DND-41 (cell line): ENCODE results near the gene CDC26.

ENCODE experiments used
- ATAC-seq: fragments of 200-7000 bp; cut with Tn5 transposase; 3 replicates; pipeline ENCODE4 v1.9.1; 2021; ENCODE audit warnings: low read depth; ENCODE audit not compliant: insufficient read depth
- DNase-seq: peaks from one replicate; pipeline ENCODE4 v3.0.0-alpha.2; 2020
- H2AFZ ChIP-seq: 2 replicates; pipeline ENCODE4 v1.6.0; 2012; ENCODE audit warnings: low read depth, low read length
- H3K27ac ChIP-seq: 2 replicates; pipeline ENCODE4 v1.5.1; 2012; ENCODE audit warnings: low read length, inconsistent platforms
- H3K27me3 ChIP-seq: fragments of 200-600 bp; sonication (generic); 2 replicates; pipeline ENCODE4 v1.6.0; 2012; ENCODE audit warnings: low read length, mild to moderate bottlenecking, inconsistent platforms; ENCODE audit not compliant: insufficient read depth, poor library complexity
- H3K36me3 ChIP-seq: 2 replicates; pipeline ENCODE4 v1.5.1; 2012; ENCODE audit warnings: low read length, inconsistent platforms; ENCODE audit not compliant: insufficient read depth
- H3K4me1 ChIP-seq: 2 replicates; pipeline ENCODE4 v1.5.1; 2012; ENCODE audit warnings: mild to moderate bottlenecking, low read length; ENCODE audit not compliant: insufficient read depth
- H3K4me2 ChIP-seq: 2 replicates; pipeline ENCODE4 v1.6.0; 2012; ENCODE audit warnings: mild to moderate bottlenecking, moderate library complexity, low read length, inconsistent platforms; ENCODE audit not compliant: insufficient read depth
- H3K4me3 ChIP-seq, 2 experiments: fragments of 200-600 bp in 1 of 2; shearing (Covaris generic) in 1 of 2; 2 replicates each; pipeline ENCODE4 v1.5.1; 2012 to 2016; ENCODE audit warnings: inconsistent platforms in 2 of 2, low read length in 2 of 2, mild to moderate bottlenecking in 2 of 2, low read depth in 1 of 2, moderate library complexity in 1 of 2
- H3K79me2 ChIP-seq: 2 replicates; pipeline ENCODE4 v1.6.0; 2012; ENCODE audit warnings: low read length, inconsistent platforms; ENCODE audit not compliant: insufficient read depth
- H3K9ac ChIP-seq: 2 replicates; pipeline ENCODE4 v1.6.0; 2012; ENCODE audit warnings: low read depth, mild to moderate bottlenecking, inconsistent platforms, low read length, moderate library complexity
- H3K9me3 ChIP-seq: 2 replicates; pipeline ENCODE4 v1.5.1; 2012; ENCODE audit warnings: low read length, moderate library complexity, mild to moderate bottlenecking, inconsistent platforms; ENCODE audit not compliant: insufficient read depth, severe bottlenecking
- H4K20me1 ChIP-seq: 2 replicates; pipeline ENCODE4 v1.6.0; 2012; ENCODE audit warnings: low read length; ENCODE audit not compliant: insufficient read depth
- CTCF ChIP-seq: IDR thresholded peaks from 2 replicates; pipeline ENCODE4 v1.5.1; 2012; ENCODE audit warnings: borderline replicate concordance, low read length, moderate library complexity, mild to moderate bottlenecking; ENCODE audit not compliant: poor library complexity, severe bottlenecking; ENCODE audit errors: extremely low read depth
- EZH2 ChIP-seq: IDR thresholded peaks from 3 replicates; pipeline ENCODE4 v1.6.1; 2012; ENCODE audit warnings: borderline replicate concordance, low read depth, mild to moderate bottlenecking, moderate library complexity, low read length, inconsistent platforms; ENCODE audit not compliant: severe bottlenecking

Gene CDC26

GRCh38 chr9:113258282-113258681, 17.1 kb downstream of the CDC26 start:
- ATAC-seq, result no peak
- H3K4me2 ChIP-seq, result no peak overlapping the region
- H3K4me1 ChIP-seq, result no peaks in the 10 kb centered on the region
- H3K36me3 ChIP-seq, result peaks cover 27% of the 10 kb centered on the region; the same call in 1 of the 2 replicates
- H3K4me3 ChIP-seq, result no peak overlapping the region
- no peak for DNase-seq
- no peak overlapping the region for H2AFZ ChIP-seq
- H3K9me3 ChIP-seq, result no peaks in the 10 kb centered on the region
- no peak overlapping the region for H3K27ac ChIP-seq
- H4K20me1 ChIP-seq, result no peaks in the 10 kb centered on the region
- no peaks in the 10 kb centered on the region for H3K27me3 ChIP-seq
- H3K9ac ChIP-seq, result no peak overlapping the region
- TF ChIP-seq EZH2 (no peak), CTCF (no peak)
- H3K79me2 ChIP-seq, result no peaks in the 10 kb centered on the region

GRCh38 chr9:113257863-113258262, 17.5 kb downstream of the CDC26 start:
- H2AFZ ChIP-seq, result no peak overlapping the region
- peaks cover 27% of the 10 kb centered on the region; the same call in 1 of the 2 replicates for H3K36me3 ChIP-seq
- H3K4me2 ChIP-seq, result no peak overlapping the region
- H3K27me3 ChIP-seq, result no peaks in the 10 kb centered on the region
- no peaks in the 10 kb centered on the region for H3K9me3 ChIP-seq
- no peak overlapping the region for H3K9ac ChIP-seq
- no peak overlapping the region for H3K4me3 ChIP-seq
- DNase-seq (no peak), ATAC-seq (no peak)
- H3K79me2 ChIP-seq, result no peaks in the 10 kb centered on the region
- no peaks in the 10 kb centered on the region for H4K20me1 ChIP-seq
- H3K4me1 ChIP-seq, result no peaks in the 10 kb centered on the region
- TF ChIP-seq EZH2, result no peak
- TF ChIP-seq CTCF, result no peak
- H3K27ac ChIP-seq, result no peak overlapping the region

DNA sequence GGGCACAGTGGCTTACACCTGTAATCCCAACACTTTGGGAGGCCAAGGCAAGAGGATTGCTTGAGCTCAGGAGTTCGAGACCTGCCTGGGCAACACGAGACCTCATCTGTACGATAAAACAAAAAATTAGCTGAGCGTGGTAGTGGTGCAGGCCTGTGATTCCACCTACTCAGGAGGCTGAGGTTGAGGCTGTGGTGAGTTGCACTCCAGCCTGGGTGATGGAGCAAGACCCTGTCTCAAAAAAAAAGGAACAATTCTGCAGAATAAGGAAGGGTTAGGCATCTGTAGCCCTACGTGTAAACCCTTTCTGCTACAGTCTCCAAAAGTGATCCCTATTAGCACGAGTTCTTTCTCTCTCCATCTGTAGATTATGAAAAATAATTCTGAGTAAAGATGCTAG, 19.9 kb downstream of the CDC26 start:
- TF ChIP-seq CTCF (no peak), EZH2 (no peak)
- no peaks in the 10 kb centered on the region for H4K20me1 ChIP-seq
- H3K4me3 ChIP-seq, result no peak overlapping the region
- no peak for DNase-seq
- no peak overlapping the region for H3K9ac ChIP-seq
- H3K27ac ChIP-seq, result no peak overlapping the region
- no peak for ATAC-seq
- H2AFZ ChIP-seq, result no peak overlapping the region
- no peaks in the 10 kb centered on the region for H3K4me1 ChIP-seq
- H3K79me2 ChIP-seq, result no peaks in the 10 kb centered on the region
- H3K27me3 ChIP-seq, result no peaks in the 10 kb centered on the region
- peaks cover 24% of the 10 kb centered on the region; the same call in 1 of the 2 replicates for H3K36me3 ChIP-seq
- H3K4me2 ChIP-seq, result no peak overlapping the region
- no peaks in the 10 kb centered on the region for H3K9me3 ChIP-seq

DNA sequence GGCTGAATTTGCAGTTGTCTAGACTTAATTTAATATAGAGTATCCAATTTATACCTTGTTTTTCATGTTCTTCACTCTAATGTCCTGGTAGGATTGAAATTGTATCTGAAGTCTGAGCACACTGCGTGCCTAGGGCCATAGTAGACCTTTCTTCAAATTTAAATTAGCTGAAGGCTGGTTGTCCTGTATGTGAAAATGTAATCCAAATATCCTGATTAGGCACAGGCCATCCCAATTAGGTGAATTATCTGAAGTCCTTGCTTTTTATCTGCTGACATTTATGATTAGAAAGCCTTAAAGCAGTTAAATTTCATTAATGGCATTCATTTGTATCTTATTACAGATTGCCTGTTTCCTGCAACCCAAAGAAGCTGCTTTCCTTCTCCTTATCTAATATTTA, 20.4 kb downstream of the CDC26 start:
- no peaks in the 10 kb centered on the region for H3K79me2 ChIP-seq
- no peaks in the 10 kb centered on the region for H3K9me3 ChIP-seq
- no peak overlapping the region for H3K4me2 ChIP-seq
- H4K20me1 ChIP-seq, result no peaks in the 10 kb centered on the region
- no peak overlapping the region for H3K4me3 ChIP-seq
- no peaks in the 10 kb centered on the region for H3K4me1 ChIP-seq
- H3K27ac ChIP-seq, result no peak overlapping the region
- DNase-seq (no peak), ATAC-seq (no peak)
- H3K36me3 ChIP-seq, result peaks cover 20% of the 10 kb centered on the region; the same call in 1 of the 2 replicates
- TF ChIP-seq CTCF, result no peak
- TF ChIP-seq EZH2, result no peak
- H2AFZ ChIP-seq, result no peak overlapping the region
- no peak overlapping the region for H3K9ac ChIP-seq
- H3K27me3 ChIP-seq, result no peaks in the 10 kb centered on the region
